DMS153 (cell line): ENCODE data around the gene C1orf116.

ENCODE experiments used
- DNase-seq: peaks from one replicate; lab custom pipeline; 2025; lab: John Stamatoyannopoulos, UW

Gene C1orf116

DNA sequence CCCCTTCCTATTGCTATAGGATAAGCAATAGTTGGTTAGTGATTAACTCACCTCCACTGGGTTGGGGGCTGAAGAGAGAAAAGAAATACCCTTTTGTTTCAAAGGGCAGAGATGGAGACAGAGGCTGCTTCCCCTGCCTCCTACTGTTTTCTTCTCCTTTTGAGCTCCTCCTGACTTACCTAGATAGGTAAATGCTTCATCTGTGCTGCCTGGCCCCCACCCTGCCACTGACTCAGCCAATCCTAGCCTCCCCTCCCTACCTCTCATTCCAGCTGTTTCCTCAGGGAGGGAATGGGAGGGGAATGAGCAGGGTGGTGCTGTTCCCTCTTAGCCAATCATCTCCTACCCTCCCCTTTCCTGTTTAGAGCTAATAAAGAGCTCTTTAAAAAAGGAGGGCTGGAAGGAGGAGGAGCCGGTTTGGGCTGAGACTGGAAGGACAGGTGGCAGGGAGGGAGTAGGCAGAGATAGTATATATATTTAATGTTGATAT, at the start of gene C1orf116:
C1orf116 (minus strand) TSS at position 229 of the 490 bp plus-strand sequence. CDS start 5,158 bp downstream, outside the sequence.
- DNase-seq = peak; percentile 97

DNA sequence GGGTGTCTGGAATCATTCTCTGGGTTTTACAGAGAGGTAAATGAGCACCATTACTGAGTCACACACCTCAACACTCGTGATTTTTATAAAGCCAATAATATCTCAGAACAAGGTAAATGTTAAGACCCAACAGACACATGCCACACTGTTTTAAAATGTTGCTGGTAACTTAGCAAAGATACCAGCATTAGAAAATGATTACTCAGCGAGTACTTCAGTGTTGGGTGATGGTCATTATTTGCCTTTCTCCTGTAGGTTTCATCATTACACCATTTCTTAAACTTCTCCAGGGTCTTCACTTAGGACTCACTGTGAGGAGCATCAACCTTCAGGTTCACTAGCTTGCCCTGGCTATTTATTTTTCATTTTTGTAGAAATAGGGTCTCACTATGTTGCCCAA, 49.2 kb upstream of the C1orf116 start:
- DNase-seq = no peak

DNA sequence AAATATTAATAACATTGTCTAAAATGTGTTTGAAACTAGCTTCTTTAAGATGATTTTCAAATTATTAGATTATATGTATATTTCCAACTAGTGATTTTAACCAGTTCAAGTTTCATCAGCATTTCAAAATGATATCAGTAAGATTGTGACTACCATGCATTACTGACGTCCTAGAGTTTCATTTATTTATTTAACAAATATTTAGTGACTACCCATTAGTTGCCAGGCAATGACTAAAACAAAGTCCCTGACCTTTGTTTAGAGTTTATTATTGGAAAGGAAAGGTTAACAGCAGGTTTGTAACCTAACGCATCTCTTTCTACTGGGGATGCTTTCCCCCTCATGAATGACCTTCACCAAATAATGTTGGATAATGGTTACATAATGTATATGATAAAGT, 48.5 kb upstream of the C1orf116 start:
- DNase-seq = peak; percentile 30

DNA sequence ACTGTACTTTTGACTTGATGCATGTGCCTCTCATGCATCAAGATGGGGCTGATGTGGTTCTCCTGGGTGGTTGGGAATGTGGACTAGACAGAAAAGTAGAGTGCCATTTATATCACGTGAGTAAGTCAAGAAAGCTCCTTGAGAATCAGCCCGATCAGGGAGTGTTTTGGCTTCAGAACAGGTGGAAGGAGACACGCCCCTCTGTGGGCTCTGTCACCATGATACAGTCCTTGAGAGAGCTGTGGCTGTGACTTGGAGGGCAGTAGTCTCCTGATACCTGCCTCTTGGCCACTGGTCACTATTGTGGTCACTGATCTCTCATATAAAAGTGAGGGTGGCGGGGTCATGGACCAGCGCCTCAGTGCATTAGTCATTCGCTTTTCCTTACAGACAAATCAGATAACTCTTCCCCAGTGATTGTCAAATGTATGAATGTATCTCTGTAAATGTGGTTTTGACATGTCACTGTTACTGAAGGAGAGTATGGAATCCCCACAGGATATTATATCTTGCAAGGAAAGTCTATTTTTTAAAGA, 47.2 kb upstream of the C1orf116 start:
- DNase-seq = no peak

DNA sequence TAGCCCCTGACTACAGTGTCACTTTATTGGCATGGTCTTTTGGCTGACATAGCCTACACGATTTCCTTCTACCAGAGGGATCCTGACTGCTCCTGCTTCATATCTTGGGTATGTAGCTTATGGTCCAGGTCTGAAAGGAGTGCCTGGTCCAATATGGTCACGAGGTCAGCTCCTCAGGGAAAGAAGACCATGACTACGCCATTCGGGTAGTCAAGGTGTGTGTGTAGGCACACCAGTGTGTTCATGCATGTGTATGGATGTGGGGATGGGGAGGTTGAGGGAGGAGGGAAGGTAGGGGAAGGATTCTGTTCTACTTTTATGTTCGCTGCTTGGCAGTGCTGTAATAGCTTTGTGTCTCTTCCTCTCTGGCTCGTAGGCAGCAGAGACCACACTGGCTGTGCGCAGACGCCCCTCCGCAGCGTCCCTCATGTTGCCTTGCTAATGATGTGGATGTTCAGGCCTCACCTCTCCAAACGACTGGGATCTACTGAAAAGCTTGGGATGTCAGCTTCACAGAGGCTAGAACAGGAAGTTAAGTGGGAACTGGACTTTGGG, 46.1 kb upstream of the C1orf116 start:
- DNase-seq = no peak

DNA sequence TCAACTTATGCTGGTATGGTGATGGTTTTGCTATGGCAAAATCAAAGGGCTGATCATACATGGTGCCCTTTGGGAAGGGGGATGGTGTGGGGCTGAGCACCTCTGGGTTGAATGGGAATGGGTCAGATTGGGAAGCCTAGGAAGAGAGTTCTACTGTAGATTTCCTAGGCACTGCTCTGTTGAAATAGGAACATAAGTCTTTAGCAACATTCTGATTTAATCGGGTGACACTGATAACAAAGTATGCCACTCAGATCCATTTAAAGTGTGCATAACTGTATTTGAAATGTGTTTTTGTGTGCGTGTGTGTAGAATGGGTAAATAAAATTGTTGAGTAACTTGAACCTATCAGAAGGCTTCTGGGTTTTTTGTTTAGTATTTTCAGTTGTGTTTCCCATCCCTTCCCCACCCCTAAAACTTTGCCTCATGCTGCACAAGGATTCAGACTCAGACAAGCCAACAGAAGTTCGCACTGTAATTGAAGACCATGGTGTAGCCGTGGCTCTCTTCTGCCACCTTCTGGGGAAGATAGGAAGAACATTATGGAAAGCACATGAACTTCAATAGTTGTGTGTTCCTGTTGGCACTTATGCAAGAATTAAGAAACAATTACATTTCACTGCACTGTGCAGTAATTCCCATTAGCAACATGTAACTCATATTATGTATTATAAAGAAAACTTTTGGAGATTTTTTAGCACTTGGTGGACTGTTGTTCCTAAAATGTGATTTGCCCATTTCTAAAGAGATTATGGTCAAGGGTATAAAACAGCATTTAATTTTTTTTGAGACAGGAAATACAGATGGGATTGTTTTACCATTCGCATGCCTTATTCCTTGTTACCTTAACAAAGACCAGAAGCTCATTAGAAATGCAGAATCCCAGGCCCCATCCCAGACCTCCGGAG, 45.2 kb upstream of the C1orf116 start:
- DNase-seq = peak; percentile 63

DNA sequence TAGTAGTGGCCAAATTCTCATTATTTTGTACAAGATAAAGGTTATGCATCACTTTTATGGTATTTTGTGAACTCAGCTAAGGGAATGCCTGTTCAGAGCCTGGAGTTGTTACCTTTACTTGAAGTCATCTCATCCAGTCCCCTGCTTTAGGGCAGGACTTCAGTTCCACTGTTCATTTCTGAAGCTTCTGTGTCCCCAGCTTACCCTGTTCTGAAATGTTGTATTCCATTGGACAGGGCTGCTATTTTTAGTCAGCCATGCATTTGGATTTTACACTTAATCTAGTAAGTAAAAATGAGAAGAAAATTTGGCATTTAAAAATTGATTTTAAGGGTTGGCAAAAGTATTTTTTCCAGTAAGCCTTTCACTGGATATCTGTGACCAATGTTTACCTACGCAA, 44.5 kb upstream of the C1orf116 start:
- no peak for DNase-seq

DNA sequence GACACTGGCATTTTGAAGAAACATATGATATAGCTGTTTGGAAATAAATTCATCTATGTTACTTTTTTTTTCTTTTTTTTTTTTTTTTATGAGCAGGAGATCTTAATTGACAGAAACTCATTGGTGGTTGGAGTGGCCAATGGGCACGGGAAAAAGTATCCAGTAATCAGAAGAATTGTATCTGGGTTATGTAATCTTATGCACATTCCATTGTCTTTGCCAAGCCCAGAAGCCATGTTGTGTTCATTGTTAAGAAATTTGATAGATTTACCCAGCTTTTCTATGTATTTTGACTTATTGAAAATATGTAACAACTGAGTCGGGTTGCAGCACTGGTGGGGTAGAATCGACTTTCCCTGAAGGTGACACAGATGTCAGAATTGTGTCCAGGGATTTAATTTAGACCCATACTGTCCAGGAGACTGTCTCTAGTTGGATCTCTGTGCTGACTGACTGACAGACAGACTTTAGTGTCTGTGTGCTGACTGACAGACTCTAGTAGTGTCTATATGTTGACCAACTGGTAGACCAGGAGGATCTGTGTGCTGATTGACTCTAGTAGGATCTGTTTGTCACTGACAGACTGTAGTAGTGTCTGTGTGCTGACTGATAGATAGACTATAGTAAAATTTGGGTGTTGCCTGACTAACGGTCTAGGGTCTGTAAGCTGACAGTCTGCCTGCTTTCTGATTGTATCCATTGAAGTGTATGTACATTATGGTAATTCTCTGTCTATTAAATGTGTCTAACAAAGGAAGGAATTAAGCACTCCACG, 43.8 kb upstream of the C1orf116 start:
- no peak for DNase-seq

DNA sequence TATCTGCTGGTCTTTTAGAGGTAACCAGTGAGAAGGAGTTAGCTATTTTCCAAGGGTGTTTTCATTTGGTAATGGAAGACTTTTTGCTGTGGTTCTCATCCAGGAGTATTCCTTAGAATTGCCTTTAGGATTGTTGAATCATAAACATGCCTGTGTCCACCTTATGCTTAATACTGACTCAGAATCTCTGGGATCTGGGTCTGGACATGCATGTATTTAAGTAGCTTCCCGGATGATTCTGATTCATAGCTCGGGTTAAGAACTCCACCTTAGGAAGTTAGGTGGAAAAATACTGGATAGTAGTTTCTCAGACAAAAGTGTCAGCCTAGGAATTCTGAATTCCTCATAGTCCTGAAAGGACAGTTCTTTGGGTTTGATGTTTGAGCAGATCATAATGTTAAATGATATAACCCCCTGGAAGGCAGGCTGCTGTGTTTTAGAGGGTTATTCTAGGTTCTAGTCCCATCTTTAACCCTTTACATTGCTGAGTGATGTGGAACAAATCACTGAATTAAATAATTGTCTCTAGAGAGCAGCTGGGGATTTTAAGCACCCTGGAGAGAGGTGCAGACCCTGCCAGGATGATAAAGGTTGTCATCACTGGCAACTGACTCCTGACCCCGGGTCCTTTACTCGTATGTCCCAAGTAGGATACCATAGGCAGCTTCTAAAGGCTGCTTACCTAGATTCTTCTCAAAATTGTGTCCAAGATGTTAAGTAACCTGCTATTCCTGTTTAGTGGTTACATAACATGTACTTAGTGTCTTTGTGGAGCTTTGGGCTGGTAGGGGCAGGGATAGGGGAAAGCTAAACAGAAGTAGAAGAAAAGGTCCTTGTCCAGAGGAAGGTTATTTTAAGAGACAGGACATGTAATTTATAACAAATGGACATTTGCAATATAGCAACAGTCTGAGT, 41.6 kb upstream of the C1orf116 start:
- no peak for DNase-seq

DNA sequence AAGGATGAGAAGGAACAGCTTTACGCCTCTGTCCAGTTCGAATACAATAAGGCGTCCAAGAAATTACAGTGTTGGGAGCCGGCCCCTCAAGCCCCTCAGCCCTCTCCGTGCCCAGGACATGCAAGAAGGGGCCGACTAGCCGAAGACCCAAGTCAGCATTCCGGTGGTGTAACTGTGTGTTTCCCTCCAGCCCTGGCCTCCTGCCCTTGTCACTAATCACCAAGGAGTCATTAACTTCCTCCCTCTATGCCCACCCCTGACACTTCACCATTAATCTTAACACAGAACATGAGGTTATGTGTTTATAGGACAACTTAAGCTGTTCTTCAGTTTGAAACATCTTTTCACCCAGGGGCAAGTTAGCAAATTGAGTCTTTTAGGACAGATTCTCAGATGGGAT, 39.7 kb upstream of the C1orf116 start:
- no peak for DNase-seq

DNA sequence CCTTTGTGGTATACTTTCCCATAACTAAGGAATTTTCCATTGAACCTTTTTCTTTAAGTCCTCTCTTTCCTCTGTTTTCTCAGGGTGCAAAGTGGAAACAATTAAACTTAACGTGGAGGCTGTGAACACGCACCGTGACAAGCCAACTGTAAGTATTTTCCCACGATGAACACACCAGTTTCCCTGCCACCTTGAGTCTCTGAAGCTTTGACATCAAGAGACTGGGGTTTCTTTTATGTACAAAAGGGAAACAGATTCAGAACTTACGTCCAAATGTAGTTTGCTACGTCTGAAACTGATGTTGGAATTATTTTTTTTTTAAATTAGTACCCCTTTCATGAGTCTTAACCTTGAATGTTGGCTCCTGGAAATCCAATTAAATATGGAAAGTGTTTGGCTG, 38.9 kb upstream of the C1orf116 start:
- no peak for DNase-seq

DNA sequence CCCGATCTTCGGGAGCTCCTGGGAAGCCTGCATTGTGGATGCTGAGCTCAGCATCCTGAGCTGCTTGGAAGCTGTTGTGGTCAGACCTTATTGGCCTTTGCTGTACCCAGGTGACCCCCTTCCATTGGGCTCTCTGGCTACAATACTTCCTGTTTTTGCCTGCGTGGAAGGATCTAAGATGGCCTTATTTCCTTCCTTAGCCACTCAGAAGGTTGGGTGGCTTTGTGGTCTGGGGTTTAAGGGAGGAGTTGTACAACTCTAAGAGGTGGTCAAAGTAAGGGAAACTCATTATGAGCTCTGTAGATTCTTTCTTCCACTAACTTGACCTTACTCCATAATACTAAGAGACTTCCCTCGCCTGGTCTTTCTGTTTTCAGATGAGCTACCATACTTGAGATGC, 38.3 kb upstream of the C1orf116 start:
- DNase-seq = no peak

DNA sequence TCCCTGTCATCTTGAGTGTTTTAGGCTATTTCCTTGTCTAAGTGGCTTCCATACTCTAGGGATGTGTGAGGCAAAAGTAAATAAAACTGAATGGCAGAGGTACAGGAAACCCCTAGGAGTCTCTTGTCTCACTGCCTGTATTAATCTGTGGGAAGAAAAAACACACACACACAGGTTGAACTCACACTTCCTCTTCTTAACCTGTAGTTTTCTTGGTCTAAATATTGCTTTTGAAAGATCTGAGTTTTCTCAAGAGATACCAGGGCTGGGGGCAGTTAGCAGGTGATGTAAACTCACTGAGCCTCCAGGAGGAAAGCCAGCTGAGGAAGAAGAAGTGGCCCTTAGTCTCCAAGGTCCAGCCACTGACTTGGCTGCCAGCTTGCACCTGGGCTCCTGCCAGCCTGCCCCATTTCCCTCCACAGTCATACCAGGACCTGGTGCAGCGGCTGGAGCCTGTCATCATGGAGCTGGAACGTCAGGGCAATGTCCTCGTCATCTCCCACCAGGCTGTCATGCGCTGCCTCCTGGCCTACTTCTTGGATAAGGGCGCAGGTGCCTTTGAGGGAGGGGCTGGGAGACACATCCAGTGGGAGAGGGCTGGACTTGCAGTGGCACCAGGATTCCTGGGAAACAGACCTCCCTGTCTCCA, 37.4 kb upstream of the C1orf116 start:
- DNase-seq = peak; percentile 26

DNA sequence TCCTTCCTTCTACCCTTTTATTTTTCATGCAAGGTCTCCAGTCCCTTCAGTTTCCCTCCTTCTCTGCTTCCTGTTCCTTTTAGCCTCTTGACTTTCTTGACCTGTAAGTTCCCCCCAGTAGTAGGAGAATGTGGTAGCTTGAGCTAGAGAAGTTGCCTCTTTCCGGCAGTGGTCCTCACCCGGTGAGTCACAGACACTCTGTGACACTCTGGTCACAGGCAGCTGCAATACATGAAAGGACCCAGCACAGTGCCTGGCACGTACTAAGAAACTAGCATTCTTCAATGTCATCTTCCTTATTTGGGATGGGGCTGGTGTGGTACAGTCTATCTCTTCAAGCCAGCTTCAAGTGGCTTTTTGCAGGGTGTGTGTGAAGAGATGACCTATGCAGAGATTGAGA, 36.5 kb upstream of the C1orf116 start:
- no peak for DNase-seq

DNA sequence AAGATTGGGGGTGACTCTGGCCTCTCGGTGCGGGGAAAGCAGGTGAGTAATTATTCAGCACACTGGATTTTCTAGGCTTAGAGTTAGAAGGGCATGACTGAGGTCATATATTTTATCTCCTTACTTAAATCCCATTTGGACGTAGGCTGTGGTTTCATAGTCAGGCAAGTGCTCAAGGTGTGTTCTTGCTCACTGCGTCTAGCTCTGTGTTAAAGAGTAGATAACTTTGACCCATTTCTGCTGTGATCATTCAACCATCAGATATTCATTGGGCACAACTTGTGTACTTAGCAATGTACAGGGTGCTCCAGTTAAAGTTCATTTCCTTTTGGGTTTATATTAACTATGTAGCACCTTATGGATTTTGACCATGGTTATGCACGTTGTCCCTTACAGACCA, 35.1 kb upstream of the C1orf116 start:
- DNase-seq = no peak

DNA sequence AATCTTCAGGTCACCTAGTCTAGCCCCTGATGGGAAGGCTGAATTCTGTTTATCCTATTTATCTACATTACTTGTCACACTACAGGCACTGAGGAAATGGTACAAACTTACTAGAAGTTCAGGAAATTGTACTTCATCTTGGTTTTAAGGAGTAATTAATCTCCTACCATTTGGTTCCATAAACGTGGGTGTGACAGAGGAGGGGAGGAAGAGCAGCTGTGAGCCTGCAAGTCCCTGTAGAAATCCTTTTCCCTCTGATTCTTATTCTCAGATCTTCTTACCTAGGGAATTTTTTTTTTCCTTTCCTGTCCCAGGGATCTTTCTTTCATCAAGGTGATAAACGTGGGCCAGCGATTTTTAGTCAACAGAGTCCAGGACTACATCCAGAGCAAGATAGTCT, 34.6 kb upstream of the C1orf116 start:
- DNase-seq = no peak

DNA sequence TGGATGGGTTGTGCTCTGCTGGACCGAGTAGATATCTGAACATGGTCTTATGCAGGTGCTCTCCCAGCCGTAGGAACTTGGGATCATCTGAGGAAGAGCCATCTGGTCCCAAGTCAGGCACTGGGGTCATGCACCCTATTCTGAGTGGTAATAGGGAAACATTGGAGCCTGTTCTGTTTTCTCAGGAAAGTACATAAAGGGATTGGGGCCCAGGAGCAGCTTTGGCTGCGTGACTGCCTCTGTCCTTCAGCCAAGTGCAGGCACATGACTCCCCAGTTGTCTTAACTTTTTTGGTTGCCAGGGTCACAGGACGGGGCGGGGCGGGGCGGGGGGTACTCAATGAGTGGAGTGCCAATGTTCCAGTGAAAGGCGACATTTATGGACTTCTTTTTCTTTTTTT, 32.0 kb upstream of the C1orf116 start:
- no peak for DNase-seq

DNA sequence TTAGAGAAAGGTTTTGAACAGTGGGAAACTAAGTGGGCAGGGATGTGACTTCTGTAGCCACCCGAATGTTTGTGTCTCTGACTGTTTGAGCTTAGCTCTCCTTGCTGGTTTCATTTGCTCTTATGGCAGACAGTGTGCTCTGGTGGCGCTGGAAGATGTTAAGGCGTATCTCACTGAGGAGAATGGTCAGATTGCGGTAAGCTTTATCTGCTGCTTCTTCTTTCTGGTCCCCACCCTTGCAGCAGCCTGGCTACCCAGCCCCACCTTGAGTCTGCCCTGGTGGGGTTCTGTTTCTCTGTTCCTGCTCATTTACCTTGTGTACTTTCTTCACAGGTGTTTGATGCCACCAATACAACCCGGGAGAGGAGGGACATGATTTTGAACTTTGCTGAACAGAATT, 30.5 kb upstream of the C1orf116 start:
- no peak for DNase-seq

DNA sequence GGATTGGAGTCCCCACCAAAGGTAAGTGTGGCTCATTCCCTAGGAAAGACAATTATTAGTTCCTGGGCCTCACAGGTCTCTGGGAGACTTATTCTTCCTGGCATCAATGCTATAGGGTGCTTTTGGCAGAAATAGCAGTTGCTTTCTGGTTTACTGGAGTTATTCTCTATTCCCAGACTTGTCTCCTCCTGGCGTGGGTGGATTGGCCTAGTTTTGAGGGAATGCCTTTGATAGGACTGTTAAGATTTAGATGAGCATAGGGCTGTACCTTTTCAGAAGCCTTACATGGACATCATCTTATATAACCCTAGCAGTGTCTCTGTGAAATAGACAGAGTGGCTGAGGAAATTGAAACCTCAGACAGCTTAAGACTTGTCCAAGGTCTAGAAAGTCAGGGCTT, 29.5 kb upstream of the C1orf116 start:
- DNase-seq = no peak

DNA sequence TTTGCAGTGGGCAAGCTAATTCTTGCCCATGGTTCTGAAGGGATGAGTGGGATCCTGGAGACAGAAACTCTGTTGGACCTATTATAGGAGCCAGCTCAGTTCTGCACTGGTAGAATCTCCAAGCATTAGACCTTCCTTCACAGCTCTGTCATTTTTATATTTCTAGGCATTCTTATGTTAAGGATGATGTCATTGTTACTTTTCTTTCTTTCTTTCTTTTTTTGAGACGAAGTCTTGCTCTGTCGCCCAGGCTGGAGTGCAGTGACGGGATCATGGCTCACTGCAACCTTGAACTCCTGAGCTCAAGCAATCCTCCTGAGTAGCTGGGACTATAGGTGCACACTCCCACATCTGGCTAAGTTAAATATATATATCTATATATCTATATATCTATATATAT, 28.0 kb upstream of the C1orf116 start:
- DNase-seq = no peak

DNA sequence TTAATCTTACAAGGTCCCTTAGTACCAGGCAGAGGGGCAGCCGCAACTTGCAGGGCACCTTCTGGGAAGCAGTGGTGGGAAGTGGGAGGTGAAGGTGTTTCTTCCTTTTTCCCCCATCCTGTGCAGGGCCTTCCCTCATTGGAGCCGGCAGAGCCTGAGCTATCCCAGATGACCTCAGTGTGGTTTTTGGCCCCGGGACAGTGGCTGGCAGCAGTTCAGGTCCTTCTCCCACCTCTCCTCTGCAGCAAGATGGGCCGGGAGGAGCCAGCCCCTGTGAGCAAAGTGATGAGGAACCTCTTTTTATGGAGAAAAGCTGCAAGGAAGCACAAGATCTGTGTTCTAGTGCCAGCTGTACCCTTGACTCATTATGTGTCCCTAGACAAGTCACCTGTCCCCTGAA, 27.3 kb upstream of the C1orf116 start:
- DNase-seq = no peak
